Activated naive CD8-positive, alpha-beta T cell (primary cell): ENCODE data around the gene CLIP1.
"Not testable (repeated sequence)": the region's sequence is repeated elsewhere in the genome, so short reads cannot be mapped to it uniquely, and the experiment has no call there.

Experiments
- H3K27ac Mint-ChIP-seq: one replicate; pipeline ENCODE4 v1.8.0; 2021; ENCODE audit warnings: mixed read lengths
- H3K27me3 Mint-ChIP-seq: one replicate; pipeline ENCODE4 v1.8.0; 2021; ENCODE audit warnings: mixed read lengths
- H3K36me3 Mint-ChIP-seq: one replicate; pipeline ENCODE4 v1.8.0; 2021; ENCODE audit warnings: mixed read lengths
- H3K4me1 Mint-ChIP-seq: one replicate; pipeline ENCODE4 v1.8.0; 2021; ENCODE audit warnings: low read depth, mixed read lengths
- H3K4me3 Mint-ChIP-seq: one replicate; pipeline ENCODE4 v1.8.0; 2021; ENCODE audit warnings: mild to moderate bottlenecking, mixed read lengths
- H3K9me3 Mint-ChIP-seq: one replicate; pipeline ENCODE4 v1.8.0; 2021; ENCODE audit warnings: low read depth, mixed read lengths

Gene CLIP1

GRCh38 chr12:122363782-122364181 lies 58.7 kb downstream of the CLIP1 start:
- no peaks in the 10 kb centered on the region for H3K27me3 Mint-ChIP-seq
- H3K4me1 Mint-ChIP-seq: peaks cover 5% of the 10 kb centered on the region
- H3K27ac Mint-ChIP-seq: no peak overlapping the region
- no peaks in the 10 kb centered on the region for H3K9me3 Mint-ChIP-seq
- H3K4me3 Mint-ChIP-seq: no peak overlapping the region
- peaks cover 5% of the 10 kb centered on the region for H3K36me3 Mint-ChIP-seq

GRCh38 chr12:122362755-122363154 lies 59.7 kb downstream of the CLIP1 start:
- H3K36me3 Mint-ChIP-seq: peaks cover 5% of the 10 kb centered on the region

GRCh38 chr12:122358403-122358802 lies 64.1 kb downstream of the CLIP1 start:
- H3K36me3 Mint-ChIP-seq: peaks cover 12% of the 10 kb centered on the region

More at GRCh38 chr12:122362755-122363154, 59.7 kb downstream of the CLIP1 start:
- no peaks in the 10 kb centered on the region for H3K9me3 Mint-ChIP-seq
- H3K27ac Mint-ChIP-seq: no peak overlapping the region
- no peaks in the 10 kb centered on the region for H3K27me3 Mint-ChIP-seq
- H3K4me3 Mint-ChIP-seq: no peak overlapping the region
- H3K4me1 Mint-ChIP-seq: peaks cover 5% of the 10 kb centered on the region

GRCh38 chr12:122357536-122357935 lies 64.9 kb downstream of the CLIP1 start:
- not testable (repeated sequence) for H3K9me3 Mint-ChIP-seq, H3K27me3 Mint-ChIP-seq, H3K4me3 Mint-ChIP-seq, H3K4me1 Mint-ChIP-seq, H3K27ac Mint-ChIP-seq
- H3K36me3 Mint-ChIP-seq: peaks cover 13% of the 10 kb centered on the region

More at GRCh38 chr12:122358403-122358802, 64.1 kb downstream of the CLIP1 start:
- not testable (repeated sequence) for H3K4me3 Mint-ChIP-seq, H3K4me1 Mint-ChIP-seq, H3K27ac Mint-ChIP-seq, H3K9me3 Mint-ChIP-seq, H3K27me3 Mint-ChIP-seq

GRCh38 chr12:122356991-122357390 lies 65.5 kb downstream of the CLIP1 start:
- not testable (repeated sequence) for H3K27ac Mint-ChIP-seq, H3K4me1 Mint-ChIP-seq, H3K4me3 Mint-ChIP-seq, H3K9me3 Mint-ChIP-seq, H3K27me3 Mint-ChIP-seq
- H3K36me3 Mint-ChIP-seq: peaks cover 17% of the 10 kb centered on the region

- H3K4me3 Mint-ChIP-seq: no peak overlapping the region
- no peaks in the 10 kb centered on the region for H3K4me1 Mint-ChIP-seq
- no peak overlapping the region for H3K27ac Mint-ChIP-seq
Measured at GRCh38 chr12:122356192-122356635, 66.3 kb downstream of the CLIP1 start.

GRCh38 chr12:122355706-122356105 lies 66.8 kb downstream of the CLIP1 start:
- Mint-ChIP-seq H3K4me1 (no peaks in the 10 kb centered on the region), H3K36me3 (peaks cover 17% of the 10 kb centered on the region), H3K9me3 (no peaks in the 10 kb centered on the region), H3K4me3 (no peak overlapping the region), H3K27ac (no peak overlapping the region), H3K27me3 (no peaks in the 10 kb centered on the region)

More at GRCh38 chr12:122356192-122356635, 66.3 kb downstream of the CLIP1 start:
- Mint-ChIP-seq H3K9me3 (no peaks in the 10 kb centered on the region), H3K36me3 (peaks cover 17% of the 10 kb centered on the region), H3K27me3 (no peaks in the 10 kb centered on the region)

- no peaks in the 10 kb centered on the region for H3K4me1 Mint-ChIP-seq
- no peaks in the 10 kb centered on the region for H3K9me3 Mint-ChIP-seq
- H3K27me3 Mint-ChIP-seq: no peaks in the 10 kb centered on the region
- peaks cover 16% of the 10 kb centered on the region for H3K36me3 Mint-ChIP-seq
- no peak overlapping the region for H3K4me3 Mint-ChIP-seq
- no peak overlapping the region for H3K27ac Mint-ChIP-seq
Measured at GRCh38 chr12:122354958-122355641, 67.4 kb downstream of the CLIP1 start.

- no peaks in the 10 kb centered on the region for H3K27me3 Mint-ChIP-seq
- H3K36me3 Mint-ChIP-seq: peaks cover 16% of the 10 kb centered on the region
- no peaks in the 10 kb centered on the region for H3K9me3 Mint-ChIP-seq
- H3K4me3 Mint-ChIP-seq: no peak overlapping the region
- H3K4me1 Mint-ChIP-seq: no peaks in the 10 kb centered on the region
- no peak overlapping the region for H3K27ac Mint-ChIP-seq
Measured at GRCh38 chr12:122352394-122352793, 70.1 kb downstream of the CLIP1 start.

- no peaks in the 10 kb centered on the region for H3K9me3 Mint-ChIP-seq
- no peak overlapping the region for H3K27ac Mint-ChIP-seq
- H3K4me3 Mint-ChIP-seq: no peak overlapping the region
- no peaks in the 10 kb centered on the region for H3K27me3 Mint-ChIP-seq
- peaks cover 13% of the 10 kb centered on the region for H3K36me3 Mint-ChIP-seq
- H3K4me1 Mint-ChIP-seq: no peaks in the 10 kb centered on the region
Measured at GRCh38 chr12:122350141-122350848, 72.2 kb downstream of the CLIP1 start.

- Mint-ChIP-seq H3K36me3 (peaks cover 9% of the 10 kb centered on the region), H3K27me3 (no peaks in the 10 kb centered on the region), H3K4me1 (no peaks in the 10 kb centered on the region), H3K27ac (no peak overlapping the region), H3K9me3 (no peaks in the 10 kb centered on the region), H3K4me3 (no peak overlapping the region)
Measured at GRCh38 chr12:122349078-122349477, 73.4 kb downstream of the CLIP1 start.

- Mint-ChIP-seq H3K9me3 (no peaks in the 10 kb centered on the region), H3K4me3 (no peak overlapping the region), H3K4me1 (no peaks in the 10 kb centered on the region), H3K36me3 (peaks cover 9% of the 10 kb centered on the region), H3K27ac (no peak overlapping the region), H3K27me3 (no peaks in the 10 kb centered on the region)
Measured at GRCh38 chr12:122348505-122348904, 74.0 kb downstream of the CLIP1 start.

- Mint-ChIP-seq H3K4me3 (no peak overlapping the region), H3K27ac (no peak overlapping the region), H3K4me1 (no peaks in the 10 kb centered on the region), H3K9me3 (no peaks in the 10 kb centered on the region), H3K36me3 (peaks cover 8% of the 10 kb centered on the region), H3K27me3 (no peaks in the 10 kb centered on the region)
Measured at GRCh38 chr12:122346054-122346453, 76.4 kb downstream of the CLIP1 start.

GRCh38 chr12:122345042-122345441 lies 77.4 kb downstream of the CLIP1 start:
- H3K4me3 Mint-ChIP-seq: no peak overlapping the region
- H3K36me3 Mint-ChIP-seq: peaks cover 8% of the 10 kb centered on the region
- no peaks in the 10 kb centered on the region for H3K27me3 Mint-ChIP-seq
- no peaks in the 10 kb centered on the region for H3K9me3 Mint-ChIP-seq
- H3K27ac Mint-ChIP-seq: no peak overlapping the region
- H3K4me1 Mint-ChIP-seq: no peaks in the 10 kb centered on the region

- no peaks in the 10 kb centered on the region for H3K27me3 Mint-ChIP-seq
- H3K36me3 Mint-ChIP-seq: peaks cover 17% of the 10 kb centered on the region
- no peak overlapping the region for H3K4me3 Mint-ChIP-seq
- H3K9me3 Mint-ChIP-seq: no peaks in the 10 kb centered on the region
- peaks cover 7% of the 10 kb centered on the region for H3K4me1 Mint-ChIP-seq
- H3K27ac Mint-ChIP-seq: no peak overlapping the region
Measured at GRCh38 chr12:122336015-122336946, 86.2 kb downstream of the CLIP1 start.
